A549 (cell line): ENCODE measurements around the gene POLA1. TPM values are rescaled to one million over a fixed set of nuclear protein-coding genes. Genes with fewer than 3 reads are reported as not detected.

Experiments
- ATAC-seq, 2 experiments: fragments of 200-7000 bp in 1 of 2; fragments of >200 bp in 1 of 2; cut with Nextera tagmentation in 1 of 2; cut with Tn5 transposase in 1 of 2; 3 replicates each; pipeline versions ENCODE4 v1.8.0 to v1.9.1; 2018 to 2020; ENCODE audit warnings: mild to moderate bottlenecking in 1 of 2, moderate library complexity in 1 of 2
- CTCF ChIA-PET: fragments of 300-600 bp; sonication (Branson Sonifier 250); formaldehyde crosslinking; extraction: SDS; loops from one replicate; lab custom pipeline; 2021; ENCODE audit warnings: antibody characterized with exemption, inconsistent platforms; lab: Yijun Ruan, JAX
- POLR2A ChIA-PET: fragments of 350-600 bp; formaldehyde crosslinking; extraction: SDS; loops from one replicate; lab custom pipeline; 2021; ENCODE audit warnings: antibody characterized with exemption, inconsistent platforms; lab: Yijun Ruan, JAX
- DNase-seq, 2 experiments: peaks; one replicate each; pipeline versions ENCODE4 v3.0.0 to v3.0.0-alpha.2; 2011 to 2016; ENCODE audit warnings: low read depth in 1 of 2, low spot score in 1 of 2
- FAIRE-seq: peaks from 2 replicates; lab custom pipeline; 2011; peaks lifted over from hg19 to GRCh38; lab: Jason Lieb, UNC
- H3K27ac ChIP-seq, 2 experiments: fragments of >200 bp; sonication (Bioruptor Twin); formaldehyde crosslinking; 3 replicates each; pipeline ENCODE4 v1.5.1; 2016 to 2017
- H3K4me1 ChIP-seq: fragments of >200 bp; sonication (Bioruptor Twin); formaldehyde crosslinking; 3 replicates; pipeline ENCODE4 v1.6.1; 2016
- H3K4me2 ChIP-seq: fragments of >200 bp; sonication (Bioruptor Twin); formaldehyde crosslinking; 3 replicates; pipeline ENCODE4 v1.6.1; 2016
- H3K4me3 ChIP-seq: fragments of >200 bp; sonication (Bioruptor Twin); formaldehyde crosslinking; 3 replicates; pipeline ENCODE4 v1.5.1; 2016
- H3K9me3 ChIP-seq: fragments of >200 bp; sonication (Bioruptor Twin); formaldehyde crosslinking; 3 replicates; pipeline ENCODE4 v1.6.1; 2016
- BHLHE40 ChIP-seq: IDR thresholded peaks from 2 replicates; pipeline ENCODE4 v1.6.1; 2012; ENCODE audit warnings: low read depth, low read length, inconsistent platforms
- CBX8 ChIP-seq: fragments of 200-600 bp; sonication (generic); IDR thresholded peaks from 2 replicates; pipeline ENCODE4 v1.6.1; 2016
- CHD4 ChIP-seq: fragments of 200-600 bp; sonication (generic); IDR thresholded peaks from 2 replicates; pipeline ENCODE4 v1.6.1; 2016; ENCODE audit warnings: antibody characterized with exemption, mild to moderate bottlenecking, borderline replicate concordance
- EHMT2 ChIP-seq: fragments of 200-600 bp; sonication (generic); IDR thresholded peaks from 2 replicates; pipeline ENCODE4 v1.6.1; 2016; ENCODE audit warnings: antibody characterized with exemption, low read depth, mild to moderate bottlenecking, moderate library complexity
- FOSB ChIP-seq: fragments of 250-450 bp; sonication (Bioruptor Pico); IDR thresholded peaks from 2 replicates; pipeline ENCODE4 v1.5.0; 2020; ENCODE audit warnings: mild to moderate bottlenecking, moderate library complexity
- HOXA7 ChIP-seq: fragments of 250-450 bp; sonication (Bioruptor Pico); IDR thresholded peaks from 2 replicates; pipeline ENCODE4 v1.5.0; 2020; ENCODE audit warnings: mild to moderate bottlenecking, moderate library complexity
- HOXB5 ChIP-seq: fragments of 250-450 bp; sonication (Bioruptor Pico); IDR thresholded peaks from 2 replicates; pipeline ENCODE4 v1.5.0; 2020; ENCODE audit warnings: mild to moderate bottlenecking, moderate library complexity
- KDM5A ChIP-seq: fragments of 200-600 bp; sonication (generic); IDR thresholded peaks from 2 replicates; pipeline ENCODE4 v1.6.1; 2016; ENCODE audit warnings: antibody characterized with exemption, mild to moderate bottlenecking
- MYC ChIP-seq: IDR thresholded peaks from 2 replicates; pipeline ENCODE4 v1.6.1; 2012; ENCODE audit warnings: mild to moderate bottlenecking, inconsistent platforms, low read length, improper control_type of control experiment, borderline replicate concordance
- NPAS2 ChIP-seq: fragments of 250-450 bp; sonication (Bioruptor Pico); IDR thresholded peaks from 2 replicates; pipeline ENCODE4 v1.8.0; 2022; ENCODE audit warnings: mild to moderate bottlenecking, moderate library complexity, borderline replicate concordance
- PHF8 ChIP-seq: fragments of 200-600 bp; sonication (generic); IDR thresholded peaks from 2 replicates; pipeline ENCODE4 v1.6.1; 2016; ENCODE audit warnings: low read depth, mild to moderate bottlenecking, antibody characterized with exemption, moderate library complexity, borderline replicate concordance
- TP53 ChIP-seq: fragments of 250-450 bp; sonication (Bioruptor Pico); IDR thresholded peaks from 2 replicates; pipeline ENCODE4 v1.5.0; 2021; ENCODE audit warnings: mild to moderate bottlenecking, moderate library complexity
- ZFP36 ChIP-seq: fragments of 450-650 bp; IDR thresholded peaks from 2 replicates; pipeline ENCODE4 v1.6.1; 2014; ENCODE audit warnings: borderline replicate concordance; ENCODE audit not compliant: partially characterized antibody
- ZNF302 ChIP-seq: fragments of 250-450 bp; sonication (Bioruptor Pico); IDR thresholded peaks from 2 replicates; pipeline ENCODE4 v1.9.0; 2021; ENCODE audit warnings: inconsistent platforms, mild to moderate bottlenecking, moderate library complexity
- WGBS: methylation state at CpG from one replicate; pipeline ENCODE4 v1.1.6; 2017; ENCODE audit errors: missing lambda C conversion rate; 5-methylcytosine and 5-hydroxymethylcytosine counted together
- polyA plus RNA-seq, 4 experiments: library from polyadenylated mRNA; depleted of rRNA in 3 of 4; stranded (reverse); fragments of >200 nt; fragmentation: RNase III in 1 of 4; extraction: RNeasy Plus Mini Kit Qiagen cat#74134 plus additional on column Dnase treatment in 1 of 4; gene quantifications; 2 replicates in 3 of 4; 3 replicates in 1 of 4; pipeline ENCODE4 v1.2.3, GENCODE V29; 2011 to 2017
- TF ChIP-seq, protein P1 (sequence below): IDR thresholded peaks from 2 replicates; pipeline ENCODE4 v1.6.1; 2012
- TF ChIP-seq, protein P2 (sequence below): fragments of >200 bp; sonication (Bioruptor Twin); formaldehyde crosslinking; IDR thresholded peaks from 2 replicates; pipeline ENCODE4 v1.6.1; 2016

The POLA1 gene
- polyA plus RNA-seq, 2 of the 4 experiments (the other 2 are of a cell fraction), result 8.8 to 17.5 TPM

- ATAC-seq (no peak), FAIRE-seq (no peak), DNase-seq (no peak)
- 71% methylated on average over 3 of the region's 3 CpGs for WGBS
- Histone ChIP-seq H3K9me3 (no peaks in the 10 kb centered on the region), H3K4me2 (no peak overlapping the region; the same call in 2 of the 3 replicates), H3K27ac (no peak overlapping the region), H3K4me1 (peaks cover 21% of the 10 kb centered on the region), H3K4me3 (no peak overlapping the region)
- POLR2A ChIA-PET, result no interaction called here
- CTCF ChIA-PET, result interaction anchor here (2.5 kb wide), 1 partner anchor 10 kb away, joined by 6 read pairs; no protein-coding TSS in a partner anchor
- TF ChIP-seq HOXA7 (no peak), ZFP36 (no peak), EHMT2 (no peak), FOSB (CRISPR knock-in tag) (no peak), HOXB5 (CRISPR knock-in tag) (no peak), TP53 (CRISPR knock-in tag) (no peak), PHF8 (no peak), CBX8 (no peak)
These were observed 325.0 kb downstream of the POLA1 start for GRCh38 chrX:25018682-25019081.

DNA sequence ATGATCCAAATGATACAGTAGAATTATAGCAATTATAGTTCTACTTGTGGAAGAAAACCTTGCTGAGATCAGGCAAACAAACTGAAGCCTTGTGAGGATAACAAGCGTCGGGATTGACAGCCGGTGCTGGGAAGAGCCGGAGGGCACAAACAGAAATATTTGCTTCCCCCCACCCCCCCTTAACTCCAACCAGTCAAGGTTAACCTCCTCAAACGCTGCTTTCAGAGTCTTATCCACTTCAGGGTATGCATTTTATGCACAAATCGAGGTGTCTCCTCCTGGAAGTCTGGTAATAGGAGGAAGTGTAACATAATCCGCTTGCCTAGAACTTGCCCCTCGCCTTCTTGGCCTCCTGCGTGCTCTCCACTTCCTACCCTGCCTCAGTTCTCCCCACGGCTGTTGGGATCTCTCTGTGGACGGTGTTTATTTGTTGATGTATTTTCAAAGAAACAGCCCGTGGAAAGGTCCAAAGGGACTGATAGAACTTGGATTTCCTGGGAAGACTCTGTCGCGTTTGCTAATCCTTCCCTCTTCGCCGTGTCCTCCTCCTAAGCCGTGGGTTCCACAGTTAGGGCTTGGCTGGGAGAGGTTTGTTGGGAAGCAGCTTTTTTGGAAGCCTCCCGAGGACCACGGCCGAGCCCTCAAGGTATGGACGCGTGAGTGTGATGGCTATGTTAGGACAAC lies 326.1 kb downstream of the POLA1 start:
- Histone ChIP-seq H3K9me3 (no peaks in the 10 kb centered on the region), H3K27ac (peak overlapping the region; percentile 39 to 77; a peak in 5 of 6 replicates), H3K4me3 (peak overlapping the region; percentile 52), H3K4me2 (peak overlapping the region; percentile 82), H3K4me1 (peaks cover 14% of the 10 kb centered on the region)
- ChIA-PET CTCF (interaction anchor here (0.7 to 3.6 kb wide), 8 partner anchors 11 to 267 kb away, joined by 3 to 42 read pairs (median 6); no protein-coding TSS in a partner anchor), POLR2A (no interaction called here)
- 18% methylated on average over 19 of the region's 22 CpGs for WGBS
- DNase-seq (no peak), FAIRE-seq (no peak), ATAC-seq (peak; percentile 17 to 52; a peak in 4 of 6 replicates)
- TF ChIP-seq, protein P1, sequence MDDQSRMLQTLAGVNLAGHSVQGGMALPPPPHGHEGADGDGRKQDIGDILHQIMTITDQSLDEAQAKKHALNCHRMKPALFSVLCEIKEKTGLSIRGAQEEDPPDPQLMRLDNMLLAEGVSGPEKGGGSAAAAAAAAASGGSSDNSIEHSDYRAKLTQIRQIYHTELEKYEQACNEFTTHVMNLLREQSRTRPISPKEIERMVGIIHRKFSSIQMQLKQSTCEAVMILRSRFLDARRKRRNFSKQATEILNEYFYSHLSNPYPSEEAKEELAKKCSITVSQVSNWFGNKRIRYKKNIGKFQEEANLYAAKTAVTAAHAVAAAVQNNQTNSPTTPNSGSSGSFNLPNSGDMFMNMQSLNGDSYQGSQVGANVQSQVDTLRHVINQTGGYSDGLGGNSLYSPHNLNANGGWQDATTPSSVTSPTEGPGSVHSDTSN, result no peak
- TF ChIP-seq BHLHE40, result no peak
- TF ChIP-seq, protein P2, sequence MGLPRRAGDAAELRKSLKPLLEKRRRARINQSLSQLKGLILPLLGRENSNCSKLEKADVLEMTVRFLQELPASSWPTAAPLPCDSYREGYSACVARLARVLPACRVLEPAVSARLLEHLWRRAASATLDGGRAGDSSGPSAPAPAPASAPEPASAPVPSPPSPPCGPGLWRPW, result no peak
- TF ChIP-seq PHF8, result no peak
- no peak for TF ChIP-seq CHD4

- 15% methylated on average over 5 of the region's 27 CpGs for WGBS
- TF ChIP-seq NPAS2, result no peak
- no peak for TF ChIP-seq ZNF302 (CRISPR knock-in tag)
- no peak for TF ChIP-seq KDM5A
- no peak for TF ChIP-seq HOXA7
- no peak for TF ChIP-seq FOSB (CRISPR knock-in tag)
- no peak for TF ChIP-seq MYC
- H3K4me1 ChIP-seq, result peaks cover 14% of the 10 kb centered on the region
- DNase-seq, result peak in 1 of 2 experiments; percentile 36
- peak overlapping the region; percentile 82 for H3K4me2 ChIP-seq
- no peaks in the 10 kb centered on the region for H3K9me3 ChIP-seq
- H3K27ac ChIP-seq, result peak overlapping the region; percentile 39 to 77; a peak in 5 of 6 replicates
- ATAC-seq, result peak; percentile 62 to 64
- ChIA-PET POLR2A (interaction anchor here (1.5 kb wide), 1 partner anchor 182 kb away, joined by 6 read pairs; no protein-coding TSS in a partner anchor), CTCF (interaction anchor here (0.7 to 3.6 kb wide), 8 partner anchors 11 to 267 kb away, joined by 3 to 42 read pairs (median 7); no protein-coding TSS in a partner anchor)
- no peak for FAIRE-seq
- H3K4me3 ChIP-seq, result peak overlapping the region; percentile 52
These were observed 326.7 kb downstream of the POLA1 start for GRCh38 chrX:25020391-25020904.
